Measurements from ENCODE around the gene FASTKD2.
A peak's percentile ranks its signal among the peaks of the same experiment; 100 is the strongest.

The FASTKD2 gene

GRCh38 chr2:206790311-206790935, 25.0 kb downstream of the FASTKD2 start:
- H3K4me3 ChIP-seq (ENCODE audit: low read length): no peak overlapping the region

DNA sequence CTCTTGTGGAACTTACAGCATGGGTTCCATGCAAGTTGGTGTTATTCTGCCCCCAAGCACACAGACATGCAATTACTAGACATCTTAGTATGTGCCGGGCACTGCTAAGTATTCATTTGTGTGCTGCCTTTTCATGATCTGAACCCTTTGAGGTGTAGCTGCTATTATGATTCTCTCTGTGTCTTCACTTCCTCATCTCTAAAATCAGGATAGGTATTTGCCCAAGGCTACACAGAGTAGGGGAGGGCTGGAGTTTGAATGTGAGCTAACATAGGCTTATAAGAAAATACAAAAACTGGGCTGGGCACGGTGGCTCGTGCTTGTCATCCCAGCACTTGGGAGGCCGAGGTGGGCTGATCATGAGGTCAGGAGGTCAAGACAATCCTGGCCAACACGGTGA, 27.2 kb downstream of the FASTKD2 start:
- H3K36me3 ChIP-seq (replicated peaks; ENCODE audit: low read depth, low read length): peaks cover 33% of the 10 kb centered on the region
- no peak overlapping the region for H3K9ac ChIP-seq (ENCODE audit: low read length)
- no peaks in the 10 kb centered on the region for H3K79me2 ChIP-seq (ENCODE audit: low read length)
- no peak overlapping the region for H3K4me2 ChIP-seq (ENCODE audit: low read length)
- H3K27ac ChIP-seq (ENCODE audit: low read length): no peak overlapping the region
- peaks cover 4% of the 10 kb centered on the region; the same call in 1 of the 2 replicates for H4K20me1 ChIP-seq (ENCODE audit: insufficient read depth, low read length)
- peaks cover 13% of the 10 kb centered on the region for H3K4me1 ChIP-seq (ENCODE audit: low read length)
- no peaks in the 10 kb centered on the region for H3K9me3 ChIP-seq (ENCODE audit: insufficient read depth, low read length)
- TF ChIP-seq, protein P1, sequence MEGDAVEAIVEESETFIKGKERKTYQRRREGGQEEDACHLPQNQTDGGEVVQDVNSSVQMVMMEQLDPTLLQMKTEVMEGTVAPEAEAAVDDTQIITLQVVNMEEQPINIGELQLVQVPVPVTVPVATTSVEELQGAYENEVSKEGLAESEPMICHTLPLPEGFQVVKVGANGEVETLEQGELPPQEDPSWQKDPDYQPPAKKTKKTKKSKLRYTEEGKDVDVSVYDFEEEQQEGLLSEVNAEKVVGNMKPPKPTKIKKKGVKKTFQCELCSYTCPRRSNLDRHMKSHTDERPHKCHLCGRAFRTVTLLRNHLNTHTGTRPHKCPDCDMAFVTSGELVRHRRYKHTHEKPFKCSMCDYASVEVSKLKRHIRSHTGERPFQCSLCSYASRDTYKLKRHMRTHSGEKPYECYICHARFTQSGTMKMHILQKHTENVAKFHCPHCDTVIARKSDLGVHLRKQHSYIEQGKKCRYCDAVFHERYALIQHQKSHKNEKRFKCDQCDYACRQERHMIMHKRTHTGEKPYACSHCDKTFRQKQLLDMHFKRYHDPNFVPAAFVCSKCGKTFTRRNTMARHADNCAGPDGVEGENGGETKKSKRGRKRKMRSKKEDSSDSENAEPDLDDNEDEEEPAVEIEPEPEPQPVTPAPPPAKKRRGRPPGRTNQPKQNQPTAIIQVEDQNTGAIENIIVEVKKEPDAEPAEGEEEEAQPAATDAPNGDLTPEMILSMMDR (IDR thresholded peaks at IDR 0.05; ENCODE audit: low read depth, low read length): no peak
- TF ChIP-seq EZH2phosphoT487 (IDR thresholded peaks at IDR 0.05; ENCODE audit: low read depth): no peak
- H3K4me3 ChIP-seq (ENCODE audit: low read length): no peak overlapping the region
- no peaks in the 10 kb centered on the region for H3K27me3 ChIP-seq (ENCODE audit: low read depth, low read length)
- no peak overlapping the region for H2AFZ ChIP-seq (ENCODE audit: low read depth, low read length)

More at GRCh38 chr2:206790311-206790935, 25.0 kb downstream of the FASTKD2 start:
- H3K36me3 ChIP-seq (replicated peaks; ENCODE audit: low read depth, low read length): peaks cover 46% of the 10 kb centered on the region
- H3K4me2 ChIP-seq (ENCODE audit: low read length): no peak overlapping the region
- peaks cover 4% of the 10 kb centered on the region; the same call in 1 of the 2 replicates for H4K20me1 ChIP-seq (ENCODE audit: insufficient read depth, low read length)
- no peak overlapping the region for H2AFZ ChIP-seq (ENCODE audit: low read depth, low read length)
- peaks cover 9% of the 10 kb centered on the region for H3K4me1 ChIP-seq (ENCODE audit: low read length)
- no peaks in the 10 kb centered on the region for H3K79me2 ChIP-seq (ENCODE audit: low read length)
- H3K9ac ChIP-seq (ENCODE audit: low read length): no peak overlapping the region
- H3K9me3 ChIP-seq (ENCODE audit: insufficient read depth, low read length): no peaks in the 10 kb centered on the region
- TF ChIP-seq EZH2phosphoT487 (IDR thresholded peaks at IDR 0.05; ENCODE audit: low read depth): no peak
- TF ChIP-seq, protein P1 (IDR thresholded peaks at IDR 0.05; ENCODE audit: low read depth, low read length): no peak
- no peaks in the 10 kb centered on the region for H3K27me3 ChIP-seq (ENCODE audit: low read depth, low read length)
- no peak overlapping the region for H3K27ac ChIP-seq (ENCODE audit: low read length)

GRCh38 chr2:206797376-206797775, 32.0 kb downstream of the FASTKD2 start:
- Histone ChIP-seq H3K9ac (ENCODE audit: low read length) (no peak overlapping the region), H3K4me1 (ENCODE audit: low read length) (peaks cover 30% of the 10 kb centered on the region)

DNA sequence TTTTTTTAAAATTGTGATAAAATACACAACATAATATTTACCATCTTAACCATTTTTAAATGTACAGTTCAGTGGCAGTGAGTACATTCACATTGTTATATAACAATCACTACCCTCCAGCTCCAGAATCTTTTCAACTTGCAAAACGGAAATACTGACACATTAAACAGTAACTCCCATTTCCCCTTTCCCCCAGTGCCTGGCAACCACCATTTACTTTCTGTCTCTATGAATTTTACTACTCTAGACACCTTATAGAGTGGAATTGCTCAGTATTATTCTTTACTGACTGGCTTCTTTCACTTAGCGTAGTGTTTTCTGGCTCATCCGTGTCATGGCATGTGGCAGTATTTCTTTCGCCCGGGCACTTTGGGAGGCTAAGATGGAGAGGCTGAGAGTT, 32.6 kb downstream of the FASTKD2 start:
- Histone ChIP-seq H3K4me3 (ENCODE audit: low read length) (peak overlapping the region; percentile 45; the same call in 1 of the 2 replicates), H3K27me3 (ENCODE audit: low read depth, low read length) (no peaks in the 10 kb centered on the region), H3K9me3 (ENCODE audit: insufficient read depth, low read length) (no peaks in the 10 kb centered on the region), H3K9ac (ENCODE audit: low read length) (no peak overlapping the region), H3K36me3 (replicated peaks; ENCODE audit: low read depth, low read length) (peaks cover 2% of the 10 kb centered on the region), H4K20me1 (ENCODE audit: insufficient read depth, low read length) (no peaks in the 10 kb centered on the region), H3K4me2 (ENCODE audit: low read length) (peak overlapping the region; percentile 58), H3K79me2 (ENCODE audit: low read length) (no peaks in the 10 kb centered on the region), H3K27ac (ENCODE audit: low read length) (no peak overlapping the region), H2AFZ (ENCODE audit: low read depth, low read length) (no peak overlapping the region), H3K4me1 (ENCODE audit: low read length) (peaks cover 32% of the 10 kb centered on the region)
- TF ChIP-seq, protein P1 (IDR thresholded peaks at IDR 0.05; ENCODE audit: low read depth, low read length): no peak
- TF ChIP-seq EZH2phosphoT487 (IDR thresholded peaks at IDR 0.05; ENCODE audit: low read depth): no peak

More at GRCh38 chr2:206797376-206797775, 32.0 kb downstream of the FASTKD2 start:
- Histone ChIP-seq H3K4me2 (ENCODE audit: low read length) (peak overlapping the region; percentile 58), H3K36me3 (replicated peaks; ENCODE audit: low read depth, low read length) (peaks cover 6% of the 10 kb centered on the region), H3K4me3 (ENCODE audit: low read length) (no peak overlapping the region), H3K9me3 (ENCODE audit: insufficient read depth, low read length) (no peaks in the 10 kb centered on the region), H3K27me3 (ENCODE audit: low read depth, low read length) (no peaks in the 10 kb centered on the region), H3K27ac (ENCODE audit: low read length) (no peak overlapping the region), H2AFZ (ENCODE audit: low read depth, low read length) (no peak overlapping the region), H4K20me1 (ENCODE audit: insufficient read depth, low read length) (peaks cover 4% of the 10 kb centered on the region; the same call in 1 of the 2 replicates), H3K79me2 (ENCODE audit: low read length) (no peaks in the 10 kb centered on the region)
- TF ChIP-seq EZH2phosphoT487 (IDR thresholded peaks at IDR 0.05; ENCODE audit: low read depth): no peak
- TF ChIP-seq, protein P1 (IDR thresholded peaks at IDR 0.05; ENCODE audit: low read depth, low read length): no peak
